HG03354 (cell line): ENCODE measurements around the gene SLC22A16.

Source experiments
- ATAC-seq: cut with Tn5 transposase; IDR thresholded peaks from one replicate; pipeline ENCODE4 v1.9.1; 2021; ENCODE audit warnings: mild to moderate bottlenecking; ENCODE audit not compliant: unreplicated experiment, poor library complexity, severe bottlenecking

Gene SLC22A16

GRCh38 chr6:110414669-110415068 is 61.7 kb downstream of the SLC22A16 start:
- ATAC-seq: no peak

DNA sequence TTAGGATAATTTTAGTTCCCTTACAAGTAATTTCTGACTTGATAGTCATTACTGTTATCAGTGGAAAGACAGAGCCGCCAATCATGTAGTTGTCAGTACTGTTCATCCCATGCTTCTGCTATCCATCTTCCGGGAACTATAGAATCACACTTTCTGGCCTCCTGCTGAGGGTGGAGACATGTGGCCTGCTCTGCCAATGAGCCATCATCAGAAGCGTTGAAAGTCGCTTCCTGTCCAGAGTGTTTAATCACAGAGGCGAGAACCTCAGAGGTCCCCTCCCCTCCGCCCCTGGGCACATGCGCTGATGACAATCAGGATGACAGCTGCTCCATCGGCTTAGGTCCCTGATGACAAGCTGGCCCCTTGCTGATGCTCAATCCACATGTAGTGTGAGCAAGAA is 64.1 kb downstream of the SLC22A16 start:
- no peak for ATAC-seq

- no peak for ATAC-seq
These were observed 65.9 kb downstream of the SLC22A16 start for GRCh38 chr6:110410511-110410910.

- no peak for ATAC-seq
These were observed 66.6 kb downstream of the SLC22A16 start for GRCh38 chr6:110409794-110410193.

GRCh38 chr6:110408901-110409300 is 67.5 kb downstream of the SLC22A16 start:
- ATAC-seq: no peak

- no peak for ATAC-seq
These were observed 71.8 kb downstream of the SLC22A16 start for GRCh38 chr6:110404607-110405006.

GRCh38 chr6:110401585-110402176 is 74.7 kb downstream of the SLC22A16 start:
- ATAC-seq: no peak

DNA sequence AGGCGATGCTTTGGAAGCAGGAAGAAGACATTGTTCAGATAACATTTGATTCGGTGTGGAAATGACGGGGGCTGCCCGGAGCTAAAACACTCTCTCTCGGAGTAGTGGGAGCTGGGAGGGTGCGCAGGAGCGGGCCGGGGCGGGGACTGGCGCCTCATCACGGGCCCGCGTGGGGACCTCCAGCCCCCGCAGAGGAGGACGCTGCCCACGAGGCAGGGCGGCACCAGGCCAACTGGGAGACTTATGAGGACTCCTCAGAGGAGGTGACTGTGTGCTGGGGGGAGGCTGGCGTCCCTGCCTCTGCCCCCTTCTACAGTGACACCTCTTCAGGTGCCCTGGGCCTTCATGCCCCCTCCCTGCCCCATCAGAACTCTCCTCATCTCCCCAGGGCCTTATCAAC is 76.2 kb downstream of the SLC22A16 start:
- ATAC-seq: no peak

- no peak for ATAC-seq
These were observed 77.0 kb downstream of the SLC22A16 start for GRCh38 chr6:110399219-110400071.

DNA sequence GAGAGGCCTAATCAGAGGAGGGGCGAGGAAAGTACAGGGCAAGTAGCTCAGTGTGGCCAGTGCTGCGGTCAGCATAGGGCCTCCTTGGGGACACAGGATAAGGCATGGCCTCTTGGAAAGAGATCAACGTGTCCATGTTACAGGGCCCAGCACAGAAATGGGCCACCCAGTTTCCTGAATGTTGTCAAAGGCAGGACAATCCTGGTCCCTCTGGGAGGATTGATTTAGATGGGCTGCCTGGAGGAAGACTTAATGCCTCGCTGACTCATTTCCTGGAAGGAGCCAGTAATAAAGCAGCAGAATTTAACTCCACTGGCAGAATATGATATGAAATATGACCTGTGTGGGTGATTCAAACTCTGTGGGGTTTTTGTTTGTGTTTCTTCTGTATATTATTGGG is 77.6 kb downstream of the SLC22A16 start:
- no peak for ATAC-seq

DNA sequence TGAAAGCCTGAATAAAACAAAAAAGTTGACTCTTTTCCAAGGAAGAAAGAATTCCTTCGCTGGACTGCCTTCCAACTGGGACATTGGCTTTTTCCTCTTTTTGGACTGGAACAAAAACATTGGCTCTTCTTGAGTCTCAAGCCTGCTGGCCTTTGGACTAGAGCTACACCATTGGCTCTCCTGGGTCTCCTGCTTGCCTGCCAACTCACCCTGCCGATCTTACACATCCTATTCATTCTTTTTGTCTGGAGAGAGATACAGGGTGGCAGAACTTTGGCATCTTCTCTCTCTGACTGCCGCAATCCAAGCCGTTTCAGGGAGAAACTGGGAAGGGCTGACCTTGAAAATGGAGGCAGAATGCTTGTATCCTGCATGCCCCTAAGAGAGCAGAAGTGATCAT is 81.2 kb downstream of the SLC22A16 start:
- ATAC-seq: no peak

DNA sequence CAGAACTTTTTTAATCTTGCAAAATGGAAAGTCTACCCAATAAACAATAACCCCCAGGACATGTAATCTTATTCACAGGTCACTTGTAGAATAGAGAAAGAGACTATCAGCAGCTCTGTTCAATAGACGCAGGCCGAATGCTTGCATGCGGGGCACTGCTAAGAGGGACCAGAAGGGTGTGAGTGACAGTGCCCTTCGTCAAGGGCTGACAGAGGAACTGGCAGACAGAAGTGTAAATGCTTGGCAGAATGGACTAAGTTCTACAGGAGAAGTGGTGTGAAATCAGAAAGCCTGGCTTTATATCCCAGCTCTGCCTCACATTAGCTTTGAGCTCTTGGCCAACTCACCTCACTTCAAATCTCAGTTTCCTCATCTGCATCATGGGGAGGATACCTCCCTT is 82.0 kb downstream of the SLC22A16 start:
- ATAC-seq: no peak

- ATAC-seq: no peak
These were observed 83.7 kb downstream of the SLC22A16 start for GRCh38 chr6:110392727-110393126.

DNA sequence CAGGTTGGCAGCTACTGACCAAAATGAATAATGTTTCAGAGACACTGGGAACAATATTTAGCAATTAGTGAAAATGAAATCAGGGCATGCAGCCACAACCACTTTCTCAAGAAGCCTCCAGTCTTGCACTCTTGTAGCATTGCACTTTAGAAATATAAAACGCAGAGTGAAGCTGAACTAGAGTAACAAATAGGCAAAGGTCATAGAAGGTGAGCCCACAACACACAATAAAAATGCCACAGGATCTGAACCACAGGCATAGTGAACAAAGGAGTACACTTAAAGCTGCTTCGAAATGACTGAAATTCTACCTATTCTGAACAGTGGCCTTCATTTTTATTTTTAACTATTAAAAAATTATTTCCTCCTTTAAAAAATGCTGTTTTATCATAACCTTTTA is 86.0 kb downstream of the SLC22A16 start:
- ATAC-seq: no peak

DNA sequence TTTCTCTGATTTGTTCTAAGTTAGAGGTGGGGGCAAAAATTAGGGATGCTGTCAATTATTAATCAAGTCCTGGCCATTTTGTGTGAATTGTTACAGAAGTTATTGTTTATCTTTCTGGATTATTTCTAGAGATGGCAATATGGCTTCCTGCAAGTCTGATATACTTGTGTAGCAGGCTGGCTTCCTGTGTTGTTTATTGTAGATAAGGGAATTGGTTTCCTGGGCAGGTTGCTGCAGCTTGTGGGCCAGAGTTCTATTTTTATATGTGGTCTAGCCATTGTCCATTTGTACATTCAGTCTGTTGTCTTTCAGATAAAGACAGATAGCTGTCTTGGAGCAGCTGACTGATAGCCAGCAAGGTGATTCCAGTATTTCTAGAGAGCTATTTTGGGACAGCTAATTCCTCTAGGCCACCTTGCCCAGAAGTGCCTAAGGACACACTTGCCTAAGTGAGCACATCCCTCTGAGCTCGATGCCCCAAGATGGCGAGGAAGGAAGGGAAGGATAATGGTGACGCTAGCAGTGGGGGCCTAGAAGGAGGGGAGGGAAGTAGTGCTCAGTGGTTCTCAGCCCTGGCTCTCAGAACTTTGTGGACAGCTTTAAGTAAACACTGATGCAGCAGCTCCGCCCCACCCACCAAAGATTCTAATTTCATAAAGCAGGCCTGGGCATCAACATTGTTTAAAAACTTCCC is 86.6 kb downstream of the SLC22A16 start:
- ATAC-seq: no peak

DNA sequence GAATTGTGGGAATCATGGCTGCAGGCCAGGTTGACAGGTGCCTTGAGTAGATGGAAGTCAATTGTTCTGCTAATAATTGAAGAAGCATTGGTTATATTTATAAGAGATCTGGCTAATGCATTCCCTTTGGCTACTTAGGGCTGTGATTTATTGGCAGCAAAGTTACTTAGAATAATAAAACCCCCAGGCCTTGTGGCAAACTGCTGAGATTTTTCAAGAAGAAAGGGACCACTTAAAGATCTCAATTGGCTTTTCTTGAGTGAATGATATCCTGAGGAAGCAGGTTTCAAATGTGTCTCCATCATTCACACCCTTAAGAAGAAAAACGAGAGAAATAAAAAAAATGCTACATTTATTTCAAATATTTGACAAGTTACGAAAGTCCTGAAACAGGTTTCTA is 88.4 kb downstream of the SLC22A16 start:
- ATAC-seq: no peak

- no peak for ATAC-seq
These were observed 91.0 kb downstream of the SLC22A16 start for GRCh38 chr6:110385458-110385863.

DNA sequence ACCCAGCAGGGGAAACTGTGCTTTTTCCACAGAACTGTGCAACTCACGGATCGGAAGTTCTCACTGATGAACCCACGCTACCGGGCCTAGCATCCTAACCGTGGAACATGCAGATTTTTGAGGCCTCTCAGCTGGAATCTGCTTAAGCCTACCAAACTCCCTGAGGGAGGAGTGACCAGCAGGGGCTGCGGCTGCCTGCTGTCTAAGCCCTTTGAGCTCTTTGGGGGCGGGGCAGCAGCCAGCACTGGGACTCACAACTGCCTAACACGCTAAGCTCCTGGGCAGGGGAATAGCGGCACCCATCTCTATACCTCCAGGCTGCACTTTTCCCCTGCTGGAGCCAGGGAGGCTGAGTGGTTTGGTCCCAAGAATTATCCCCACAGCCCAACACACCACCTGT is 97.9 kb downstream of the SLC22A16 start:
- ATAC-seq: no peak
